Bladder microvascular endothelial cell (primary cell): ENCODE results near the gene VAMP7. TPM values are rescaled to one million over a fixed set of nuclear protein-coding genes. Genes with fewer than 3 reads are reported as not detected.

ENCODE experiments used
- total RNA-seq: library from RNA; depleted of rRNA; stranded (reverse); fragments of >200 nt; gene quantifications from 2 replicates; pipeline ENCODE4 v1.2.3, GENCODE V29; 2014

The VAMP7 gene
- total RNA-seq = 26.1 and 37.9 TPM in 2 replicates

DNA sequence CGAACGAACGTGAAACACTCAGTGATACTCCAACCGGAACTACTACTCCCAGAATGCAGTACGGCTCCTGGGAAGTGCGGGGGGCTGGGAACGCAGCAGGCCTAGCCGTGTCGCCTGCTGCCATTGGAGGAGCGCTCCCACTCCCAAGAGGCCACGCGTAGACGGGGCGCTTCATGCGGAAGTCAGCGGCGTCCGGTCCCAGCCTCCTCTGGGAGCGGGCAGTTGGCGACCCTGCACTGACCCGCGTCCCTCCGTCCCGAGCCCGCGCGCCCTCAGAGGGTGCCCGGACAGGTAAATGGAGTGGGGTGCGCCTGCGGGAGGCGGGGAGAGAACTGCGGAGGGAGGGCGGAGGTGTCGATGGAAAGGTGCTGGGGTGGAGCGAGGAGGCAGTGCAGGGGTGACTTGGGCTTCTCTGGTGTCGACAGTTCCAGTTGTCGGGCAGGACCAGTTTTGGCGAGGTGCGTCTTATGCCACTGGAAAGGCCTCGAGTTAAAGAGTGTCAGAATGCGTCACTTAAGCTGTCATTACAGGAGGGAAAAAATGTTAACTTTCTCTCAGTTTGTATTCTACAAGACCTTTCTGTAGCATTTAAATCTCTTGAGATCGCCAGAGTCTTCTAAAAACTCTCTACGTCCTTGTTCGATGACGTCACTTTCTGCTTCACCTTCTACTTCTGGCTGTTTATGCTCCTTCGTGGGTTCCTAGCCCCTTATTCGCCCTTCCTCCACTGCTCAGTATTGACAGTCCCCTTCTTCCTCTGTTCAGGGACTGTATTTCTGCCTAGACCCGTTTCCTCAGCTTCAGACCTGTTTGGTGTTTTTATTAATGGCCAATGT is at the start of gene VAMP7:
TSS of gene VAMP7 (plus strand) at position 188 of the 836 bp plus-strand sequence. CDS start 8,122 bp downstream, outside the sequence.

Other genes starting within 250 kb of the VAMP7 start
- gene IL9R, start 116.4 kb downstream of the VAMP7 start, total RNA-seq = 0.06 TPM in 1 of 2 replicates, not detected in the other